Neuronal stem cell (in vitro differentiated cells): Measurements from ENCODE around the gene EMSY.

Experiments used
- DNase-seq: peaks from one replicate; pipeline ENCODE4 v3.0.0-alpha.2; 2013; ENCODE audit warnings: low spot score
- H2AFZ ChIP-seq: one replicate; pipeline ENCODE4 v1.6.1; 2013; ENCODE audit warnings: mild to moderate bottlenecking, low read length, inconsistent platforms
- H2AK5ac ChIP-seq: 2 replicates; pipeline ENCODE4 v1.6.1; 2013; ENCODE audit warnings: low read depth, mild to moderate bottlenecking, inconsistent platforms, low read length, moderate library complexity, mixed read lengths
- H2BK120ac ChIP-seq: 2 replicates; pipeline ENCODE4 v1.6.1; 2013; ENCODE audit warnings: low read depth, mild to moderate bottlenecking, inconsistent platforms, low read length, moderate library complexity, mixed read lengths
- H2BK12ac ChIP-seq: one replicate; pipeline ENCODE4 v1.6.1; 2013; ENCODE audit warnings: low read length, inconsistent platforms
- H2BK15ac ChIP-seq: 2 replicates; pipeline ENCODE4 v1.6.1; 2013; ENCODE audit warnings: mild to moderate bottlenecking, low read length, inconsistent platforms, mixed read lengths
- H2BK5ac ChIP-seq: one replicate; pipeline ENCODE4 v1.6.1; 2013; ENCODE audit warnings: inconsistent platforms, mild to moderate bottlenecking, low read length, moderate library complexity
- H3K14ac ChIP-seq: one replicate; pipeline ENCODE4 v1.6.1; 2013; ENCODE audit warnings: low read length, inconsistent platforms
- H3K18ac ChIP-seq: 2 replicates; pipeline ENCODE4 v1.6.1; 2013; ENCODE audit warnings: low read length, inconsistent platforms
- H3K23ac ChIP-seq: 2 replicates; pipeline ENCODE4 v1.6.1; 2013; ENCODE audit warnings: low read depth, mild to moderate bottlenecking, mixed read lengths, low read length, inconsistent platforms; ENCODE audit not compliant: poor library complexity
- H3K27ac ChIP-seq: replicated peaks from 3 replicates; pipeline ENCODE4 v1.5.1; 2013; ENCODE audit warnings: low read length, inconsistent platforms
- H3K27me3 ChIP-seq, 3 experiments: 2 replicates each; pipeline ENCODE4 v1.6.1; 2013; ENCODE audit warnings: low read length in 3 of 3, mild to moderate bottlenecking in 2 of 3, inconsistent platforms in 1 of 3, low read depth in 1 of 3, mixed read lengths in 1 of 3, moderate library complexity in 1 of 3; ENCODE audit not compliant: control insufficient read depth in 3 of 3, insufficient read depth in 3 of 3
- H3K36me3 ChIP-seq, 2 donors: replicated peaks in 1 of 2; 2 replicates each; pipeline ENCODE4 v1.6.1; 2013; ENCODE audit warnings: low read length in 2 of 2; ENCODE audit not compliant: control insufficient read depth in 2 of 2, insufficient read depth in 2 of 2
- H3K4ac ChIP-seq: 2 replicates; pipeline ENCODE4 v1.6.1; 2013; ENCODE audit warnings: inconsistent platforms, mild to moderate bottlenecking, low read length, moderate library complexity
- H3K4me1 ChIP-seq, 2 donors: 1 replicate in 1 of 2; 2 replicates in 1 of 2; pipeline ENCODE4 v1.6.1; 2013; ENCODE audit warnings: low read length in 2 of 2, low read depth in 1 of 2; ENCODE audit not compliant: control insufficient read depth in 2 of 2, insufficient read depth in 1 of 2
- H3K4me2 ChIP-seq: one replicate; pipeline ENCODE4 v1.6.1; 2013; ENCODE audit warnings: mild to moderate bottlenecking, low read length, inconsistent platforms; ENCODE audit not compliant: insufficient read depth, poor library complexity, severe bottlenecking
- H3K4me3 ChIP-seq, 2 donors: 2 replicates each; pipeline ENCODE4 v1.5.1; 2013; ENCODE audit warnings: low read length in 2 of 2, mild to moderate bottlenecking in 2 of 2, inconsistent platforms in 1 of 2, moderate library complexity in 1 of 2
- H3K79me1 ChIP-seq: one replicate; pipeline ENCODE4 v1.6.1; 2013; ENCODE audit warnings: low read depth, mild to moderate bottlenecking, inconsistent platforms, low read length, moderate library complexity
- H3K9ac ChIP-seq: one replicate; pipeline ENCODE4 v1.6.1; 2013; ENCODE audit warnings: mild to moderate bottlenecking, low read depth, low read length, inconsistent platforms; ENCODE audit not compliant: poor library complexity
- H3K9me3 ChIP-seq, 2 donors: replicated peaks in 1 of 2; 2 replicates each; pipeline versions ENCODE3 to v1.6.1; 2013; ENCODE audit warnings: low read length in 2 of 2, mild to moderate bottlenecking in 2 of 2, inconsistent platforms in 1 of 2, low read depth in 1 of 2, mixed read lengths in 1 of 2, moderate library complexity in 1 of 2; ENCODE audit not compliant: control insufficient read depth in 2 of 2, insufficient read depth in 1 of 2
- H4K8ac ChIP-seq: one replicate; pipeline ENCODE4 v1.6.1; 2013; ENCODE audit warnings: low read depth, mild to moderate bottlenecking, inconsistent platforms, low read length, moderate library complexity
- H4K91ac ChIP-seq: one replicate; pipeline ENCODE4 v1.6.1; 2013; ENCODE audit warnings: low read length, low read depth, mild to moderate bottlenecking, inconsistent platforms; ENCODE audit not compliant: poor library complexity
- WGBS, 2 donors: extraction: QIAGEN DNeasy Blood & Tissue Kit; methylation state at CpG; one replicate each; pipeline ENCODE4 v1.1.7; 2013; ENCODE audit warnings: missing lambda C conversion rate in 2 of 2, mixed read lengths in 1 of 2; ENCODE audit not compliant: insufficient read length in 2 of 2, insufficient replicate concordance in 1 of 2; ENCODE audit errors: extremely low coverage in 2 of 2; 5-methylcytosine and 5-hydroxymethylcytosine counted together

EMSY gene

GRCh38 chr11:76589477-76589876, 144.7 kb downstream of the EMSY start:
- H2BK120ac ChIP-seq: no peak overlapping the region
- H4K8ac ChIP-seq: no peak overlapping the region
- H2AK5ac ChIP-seq: peak overlapping the region; percentile 9
- H3K36me3 ChIP-seq: no peaks in the 10 kb centered on the region
- no peak for DNase-seq
- H3K79me1 ChIP-seq: no peaks in the 10 kb centered on the region
- H2BK12ac ChIP-seq: no peak overlapping the region
- H3K27ac ChIP-seq: no peak overlapping the region
- no peak overlapping the region for H3K4ac ChIP-seq
- no peak overlapping the region for H3K4me2 ChIP-seq
- H2AFZ ChIP-seq: peak overlapping the region; percentile 49
- no peak overlapping the region for H3K14ac ChIP-seq
- no peak overlapping the region for H2BK5ac ChIP-seq
- H3K4me1 ChIP-seq: peaks cover 0 to 10% of the 10 kb centered on the region in 2 donors
- H3K9ac ChIP-seq: no peak overlapping the region
- no peak overlapping the region for H3K4me3 ChIP-seq
- H2BK15ac ChIP-seq: peak overlapping the region; percentile 29
- H4K91ac ChIP-seq: no peak overlapping the region
- H3K18ac ChIP-seq: peak overlapping the region; percentile 73
- peak overlapping the region; percentile 8 for H3K23ac ChIP-seq
- no peaks in the 10 kb centered on the region for H3K9me3 ChIP-seq
- H3K27me3 ChIP-seq: no peaks in the 10 kb centered on the region
- WGBS, 2 donors: no CpG with 5 or more reads among the region's 10 CpGs

DNA sequence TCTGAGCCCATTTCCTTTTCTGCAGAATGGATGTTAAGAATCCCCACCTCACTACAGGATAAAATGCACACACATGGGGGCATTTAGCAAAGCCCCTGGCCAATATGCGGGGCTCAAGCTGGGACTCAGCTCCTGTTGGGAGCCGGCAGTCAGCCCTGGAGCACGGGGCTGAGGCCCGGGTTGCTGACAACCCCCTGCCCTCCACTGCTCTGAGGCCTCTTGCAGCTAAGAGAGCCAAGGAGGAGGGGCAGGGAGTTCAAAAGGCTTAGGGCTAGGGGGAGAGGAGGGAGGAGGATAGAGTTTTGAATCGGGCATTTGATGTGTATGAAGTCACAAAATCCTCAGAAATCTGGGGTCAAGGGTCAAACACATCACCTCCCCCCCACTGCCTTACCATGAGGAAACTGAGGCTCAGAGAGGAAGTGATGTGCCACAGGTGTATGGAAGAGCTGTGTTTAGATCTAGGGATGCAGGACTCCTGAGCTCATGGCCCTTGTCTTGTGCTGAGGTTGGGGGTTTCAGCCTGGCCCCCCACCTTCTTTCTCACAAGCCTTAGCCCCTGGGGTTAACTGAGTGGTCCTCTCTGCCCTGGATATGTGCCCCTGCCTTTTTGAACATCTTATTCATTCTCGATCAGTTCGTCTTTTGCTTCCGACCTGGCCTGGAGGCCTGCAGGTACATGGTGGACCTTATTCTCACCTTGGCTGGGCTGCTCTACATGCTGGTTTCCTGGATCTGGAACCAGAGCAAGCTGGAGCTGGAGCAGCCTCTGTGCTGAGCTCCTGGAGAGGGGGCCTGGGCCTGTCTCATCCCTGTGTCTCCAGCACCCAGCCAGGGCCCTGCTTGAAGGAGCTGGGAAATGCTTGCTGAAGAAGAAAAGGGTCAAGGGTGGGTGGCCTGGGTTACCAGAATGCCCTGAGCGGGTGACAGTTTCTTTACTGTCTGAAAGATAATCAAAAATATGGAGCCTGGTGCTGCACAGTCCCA, 145.4 kb downstream of the EMSY start:
- H2AK5ac ChIP-seq: no peak overlapping the region
- DNase-seq: no peak
- H2BK5ac ChIP-seq: no peak overlapping the region
- H3K27me3 ChIP-seq: no peaks in the 10 kb centered on the region
- no peak overlapping the region for H2BK120ac ChIP-seq
- H3K27ac ChIP-seq: no peak overlapping the region
- no peak overlapping the region for H3K23ac ChIP-seq
- H3K4me1 ChIP-seq: peaks cover 0 to 10% of the 10 kb centered on the region in 2 donors
- no peak overlapping the region for H3K14ac ChIP-seq
- peak overlapping the region; percentile 49 for H2AFZ ChIP-seq
- no peak overlapping the region for H2BK12ac ChIP-seq
- no CpG with 5 or more reads among the region's 9 CpGs for WGBS, 2 donors
- no peaks in the 10 kb centered on the region for H3K9me3 ChIP-seq
- no peak overlapping the region for H2BK15ac ChIP-seq
- no peak overlapping the region for H3K4ac ChIP-seq
- no peak overlapping the region for H4K8ac ChIP-seq
- no peak overlapping the region for H4K91ac ChIP-seq
- H3K4me2 ChIP-seq: no peak overlapping the region
- H3K36me3 ChIP-seq: no peaks in the 10 kb centered on the region
- H3K9ac ChIP-seq: no peak overlapping the region
- H3K18ac ChIP-seq: no peak overlapping the region
- H3K4me3 ChIP-seq: no peak overlapping the region
- no peaks in the 10 kb centered on the region for H3K79me1 ChIP-seq

- no CpG with 5 or more reads among the region's 8 CpGs for WGBS, 2 donors
- no peak for DNase-seq
- no peak overlapping the region for H3K4ac ChIP-seq
Measured at GRCh38 chr11:76591416-76591815, 146.6 kb downstream of the EMSY start.

More at GRCh38 chr11:76591416-76591815, 146.6 kb downstream of the EMSY start:
- no peak overlapping the region for H3K4me2 ChIP-seq
- no peak overlapping the region for H3K4me3 ChIP-seq
- no peak overlapping the region for H2AFZ ChIP-seq
- H3K9me3 ChIP-seq: no peaks in the 10 kb centered on the region
- no peak overlapping the region for H2AK5ac ChIP-seq
- no peak overlapping the region for H3K27ac ChIP-seq
- no peak overlapping the region for H3K14ac ChIP-seq
- H3K4me1 ChIP-seq: peaks cover 0 to 10% of the 10 kb centered on the region in 2 donors
- H3K18ac ChIP-seq: peak overlapping the region; percentile 36
- H3K9ac ChIP-seq: no peak overlapping the region
- H4K91ac ChIP-seq: no peak overlapping the region
- no peak overlapping the region for H2BK12ac ChIP-seq
- H3K23ac ChIP-seq: peak overlapping the region; percentile 37
- H4K8ac ChIP-seq: no peak overlapping the region
- H3K36me3 ChIP-seq: no peaks in the 10 kb centered on the region
- no peak overlapping the region for H2BK15ac ChIP-seq
- no peak overlapping the region for H2BK5ac ChIP-seq
- no peak overlapping the region for H2BK120ac ChIP-seq
- H3K79me1 ChIP-seq: no peaks in the 10 kb centered on the region
- no peaks in the 10 kb centered on the region for H3K27me3 ChIP-seq
